ENCODE measurements around the gene KCNQ4.

Gene KCNQ4

GRCh38 chr1:40838980-40839942, 55.7 kb downstream of the KCNQ4 start:
- H3K9me3 Mint-ChIP-seq = peaks cover 5% of the 10 kb centered on the region
- H3K4me3 Mint-ChIP-seq = no peak overlapping the region
- peaks cover 5% of the 10 kb centered on the region for H3K36me3 Mint-ChIP-seq (ENCODE audit: low read depth)
- peaks cover 18% of the 10 kb centered on the region for H3K4me1 Mint-ChIP-seq (ENCODE audit: low read depth)
- H3K27ac Mint-ChIP-seq = no peak overlapping the region
- no peaks in the 10 kb centered on the region for H3K27me3 Mint-ChIP-seq (ENCODE audit: low read depth)

GRCh38 chr1:40839943-40840335, 56.4 kb downstream of the KCNQ4 start:
- H3K36me3 Mint-ChIP-seq (ENCODE audit: low read depth) = peaks cover 5% of the 10 kb centered on the region
- peak overlapping the region; percentile 60 for H3K27ac Mint-ChIP-seq
- no peaks in the 10 kb centered on the region for H3K27me3 Mint-ChIP-seq (ENCODE audit: low read depth)
- peaks cover 21% of the 10 kb centered on the region for H3K4me1 Mint-ChIP-seq (ENCODE audit: low read depth)
- H3K9me3 Mint-ChIP-seq = peaks cover 5% of the 10 kb centered on the region
- H3K4me3 Mint-ChIP-seq = no peak overlapping the region

- H3K27me3 Mint-ChIP-seq (ENCODE audit: low read depth) = no peaks in the 10 kb centered on the region
- peaks cover 5% of the 10 kb centered on the region for H3K36me3 Mint-ChIP-seq (ENCODE audit: low read depth)
- peaks cover 27% of the 10 kb centered on the region for H3K4me1 Mint-ChIP-seq (ENCODE audit: low read depth)
- peaks cover 5% of the 10 kb centered on the region for H3K9me3 Mint-ChIP-seq
- peak overlapping the region; percentile 60 for H3K27ac Mint-ChIP-seq
- peak overlapping the region; percentile 43 for H3K4me3 Mint-ChIP-seq
Observed at GRCh38 chr1:40840526-40841323, 57.1 kb downstream of the KCNQ4 start.

- Mint-ChIP-seq H3K4me1 (ENCODE audit: low read depth) (peaks cover 27% of the 10 kb centered on the region), H3K27me3 (ENCODE audit: low read depth) (no peaks in the 10 kb centered on the region), H3K9me3 (peaks cover 5% of the 10 kb centered on the region), H3K27ac (no peak overlapping the region), H3K4me3 (no peak overlapping the region), H3K36me3 (ENCODE audit: low read depth) (peaks cover 5% of the 10 kb centered on the region)
Observed at GRCh38 chr1:40841602-40842001, 58.0 kb downstream of the KCNQ4 start.

- Mint-ChIP-seq H3K27ac (no peak overlapping the region), H3K4me3 (no peak overlapping the region), H3K36me3 (ENCODE audit: low read depth) (peaks cover 5% of the 10 kb centered on the region), H3K27me3 (ENCODE audit: low read depth) (no peaks in the 10 kb centered on the region), H3K9me3 (peaks cover 5% of the 10 kb centered on the region), H3K4me1 (ENCODE audit: low read depth) (peaks cover 30% of the 10 kb centered on the region)
Observed at GRCh38 chr1:40842207-40842606, 58.6 kb downstream of the KCNQ4 start.

GRCh38 chr1:40842691-40843090, 59.1 kb downstream of the KCNQ4 start:
- peaks cover 5% of the 10 kb centered on the region for H3K36me3 Mint-ChIP-seq (ENCODE audit: low read depth)
- no peaks in the 10 kb centered on the region for H3K27me3 Mint-ChIP-seq (ENCODE audit: low read depth)
- H3K27ac Mint-ChIP-seq = no peak overlapping the region
- H3K4me1 Mint-ChIP-seq (ENCODE audit: low read depth) = peaks cover 30% of the 10 kb centered on the region
- H3K9me3 Mint-ChIP-seq = peaks cover 5% of the 10 kb centered on the region
- no peak overlapping the region for H3K4me3 Mint-ChIP-seq

GRCh38 chr1:40844079-40844478, 60.5 kb downstream of the KCNQ4 start:
- Mint-ChIP-seq H3K27ac (no peak overlapping the region), H3K4me1 (ENCODE audit: low read depth) (peaks cover 30% of the 10 kb centered on the region), H3K36me3 (ENCODE audit: low read depth) (peaks cover 5% of the 10 kb centered on the region), H3K9me3 (peaks cover 5% of the 10 kb centered on the region), H3K4me3 (no peak overlapping the region), H3K27me3 (ENCODE audit: low read depth) (no peaks in the 10 kb centered on the region)

GRCh38 chr1:40844887-40845878, 61.6 kb downstream of the KCNQ4 start:
- H3K36me3 Mint-ChIP-seq (ENCODE audit: low read depth) = peaks cover 5% of the 10 kb centered on the region
- H3K4me1 Mint-ChIP-seq (ENCODE audit: low read depth) = peaks cover 31% of the 10 kb centered on the region
- H3K9me3 Mint-ChIP-seq = peaks cover 5% of the 10 kb centered on the region
- peak overlapping the region; percentile 60 for H3K27ac Mint-ChIP-seq
- H3K4me3 Mint-ChIP-seq = peak overlapping the region; percentile 51
- no peaks in the 10 kb centered on the region for H3K27me3 Mint-ChIP-seq (ENCODE audit: low read depth)

GRCh38 chr1:40845895-40846294, 62.3 kb downstream of the KCNQ4 start:
- Mint-ChIP-seq H3K4me1 (ENCODE audit: low read depth) (peaks cover 28% of the 10 kb centered on the region), H3K27ac (no peak overlapping the region), H3K9me3 (peaks cover 5% of the 10 kb centered on the region), H3K36me3 (ENCODE audit: low read depth) (peaks cover 5% of the 10 kb centered on the region), H3K4me3 (no peak overlapping the region), H3K27me3 (ENCODE audit: low read depth) (no peaks in the 10 kb centered on the region)

GRCh38 chr1:40847023-40847745, 63.6 kb downstream of the KCNQ4 start:
- peaks cover 5% of the 10 kb centered on the region for H3K9me3 Mint-ChIP-seq
- H3K4me1 Mint-ChIP-seq (ENCODE audit: low read depth) = peaks cover 20% of the 10 kb centered on the region
- no peak overlapping the region for H3K4me3 Mint-ChIP-seq
- peaks cover 4% of the 10 kb centered on the region for H3K36me3 Mint-ChIP-seq (ENCODE audit: low read depth)
- no peak overlapping the region for H3K27ac Mint-ChIP-seq
- no peaks in the 10 kb centered on the region for H3K27me3 Mint-ChIP-seq (ENCODE audit: low read depth)

GRCh38 chr1:40848530-40849189, 65.1 kb downstream of the KCNQ4 start:
- peak overlapping the region; percentile 73 for H3K27ac Mint-ChIP-seq
- no peak overlapping the region for H3K4me3 Mint-ChIP-seq
- H3K4me1 Mint-ChIP-seq (ENCODE audit: low read depth) = peaks cover 20% of the 10 kb centered on the region
- H3K27me3 Mint-ChIP-seq (ENCODE audit: low read depth) = peaks cover 4% of the 10 kb centered on the region
- H3K9me3 Mint-ChIP-seq = no peaks in the 10 kb centered on the region
- no peaks in the 10 kb centered on the region for H3K36me3 Mint-ChIP-seq (ENCODE audit: low read depth)

GRCh38 chr1:40849801-40850592, 66.4 kb downstream of the KCNQ4 start:
- Mint-ChIP-seq H3K9me3 (no peaks in the 10 kb centered on the region), H3K27ac (peak overlapping the region; percentile 53), H3K4me1 (ENCODE audit: low read depth) (peaks cover 17% of the 10 kb centered on the region), H3K36me3 (ENCODE audit: low read depth) (no peaks in the 10 kb centered on the region), H3K4me3 (no peak overlapping the region), H3K27me3 (ENCODE audit: low read depth) (peaks cover 4% of the 10 kb centered on the region)
